ENCODE results near the gene DROSHA. TPM values are rescaled to one million over a fixed set of nuclear protein-coding genes. Genes with fewer than 3 reads are reported as not detected.

The DROSHA gene
- total and polyA plus RNA-seq, 2 of the 8 experiments (the other 6 are each of a cell fraction or from before 2014, with no cell fraction given), result 65.9 to 122 TPM

- no peak for TF ChIP-seq BCL11A (IDR thresholded peaks at IDR 0.05; ENCODE audit: low read depth in 2 of 2, low read length in 2 of 2)
Observed at GRCh38 chr5:31579558-31579957, 47.7 kb upstream of the DROSHA start (continued).

All from H1 (cell line).